Measurements from ENCODE around the gene NOL3.

GRCh38 chr16:67149276-67150046 is 20.9 kb upstream of the NOL3 start:
- no peak for TF ChIP-seq CTCF (IDR thresholded peaks at IDR 0.05)
- no peak for TF ChIP-seq POLR2A (IDR thresholded peaks at IDR 0.05)
